DMS79 (cell line): ENCODE results near the gene EXOC1L.
"Not testable (repeated sequence)": the region's sequence is repeated elsewhere in the genome, so short reads cannot be mapped to it uniquely, and the experiment has no call there.

ENCODE experiments used
- DNase-seq: peaks from one replicate; lab custom pipeline; 2025; lab: John Stamatoyannopoulos, UW

Gene EXOC1L

GRCh38 chr4:55838356-55838755 lies 18.8 kb downstream of the EXOC1L start:
- no peak for DNase-seq

- no peak for DNase-seq
Observed at GRCh38 chr4:55838952-55839351, 19.4 kb downstream of the EXOC1L start.

GRCh38 chr4:55840956-55841355 lies 21.4 kb downstream of the EXOC1L start:
- no peak for DNase-seq

GRCh38 chr4:55841373-55842239 lies 22.0 kb downstream of the EXOC1L start:
- DNase-seq, result not testable (repeated sequence)

- DNase-seq, result not testable (repeated sequence)
Observed at GRCh38 chr4:55842312-55842711, 22.7 kb downstream of the EXOC1L start.

- no peak for DNase-seq
Observed at GRCh38 chr4:55849724-55850123, 30.1 kb downstream of the EXOC1L start.

GRCh38 chr4:55851885-55852284 lies 32.3 kb downstream of the EXOC1L start:
- no peak for DNase-seq

- DNase-seq, result peak; percentile 88
Observed at GRCh38 chr4:55853484-55854046, 34.0 kb downstream of the EXOC1L start, which contains the start of gene EXOC1. Gene EXOC1 (plus strand): TSS chr4:55853648. CDS start chr4:55858324, 4,676 bp downstream.

- DNase-seq, result no peak
Observed at GRCh38 chr4:55854129-55854528, 34.5 kb downstream of the EXOC1L start.

- no peak for DNase-seq
Observed at GRCh38 chr4:55857586-55857985, 38.0 kb downstream of the EXOC1L start.

GRCh38 chr4:55859711-55860110 lies 40.1 kb downstream of the EXOC1L start:
- no peak for DNase-seq

GRCh38 chr4:55864577-55865223 lies 45.1 kb downstream of the EXOC1L start:
- no peak for DNase-seq

GRCh38 chr4:55865228-55865806 lies 45.7 kb downstream of the EXOC1L start:
- no peak for DNase-seq

GRCh38 chr4:55866290-55866907 lies 46.8 kb downstream of the EXOC1L start:
- DNase-seq, result no peak

GRCh38 chr4:55866973-55867574 lies 47.5 kb downstream of the EXOC1L start:
- peak; percentile 23 for DNase-seq

GRCh38 chr4:55868581-55869090 lies 49.0 kb downstream of the EXOC1L start:
- DNase-seq, result no peak

- no peak for DNase-seq
Observed at GRCh38 chr4:55871299-55871800, 51.8 kb downstream of the EXOC1L start.

- no peak for DNase-seq
Observed at GRCh38 chr4:55874831-55875230, 55.2 kb downstream of the EXOC1L start.

- no peak for DNase-seq
Observed at GRCh38 chr4:55876387-55876786, 56.8 kb downstream of the EXOC1L start.

GRCh38 chr4:55879224-55879623 lies 59.6 kb downstream of the EXOC1L start:
- DNase-seq, result no peak

- no peak for DNase-seq
Observed at GRCh38 chr4:55880652-55881280, 61.2 kb downstream of the EXOC1L start.
